Fibroblast of the aortic adventitia (primary cell): ENCODE measurements around the gene FBXL20. TPM values are rescaled to one million over a fixed set of nuclear protein-coding genes. Genes with fewer than 3 reads are reported as not detected.
"Not testable (repeated sequence)": the region's sequence is repeated elsewhere in the genome, so short reads cannot be mapped to it uniquely, and the experiment has no call there.

Experiments used
- DNase-seq: peaks from one replicate; pipeline ENCODE4 v3.0.0-alpha.2; 2010; ENCODE audit warnings: low read depth
- H3K4me3 ChIP-seq: 2 replicates; pipeline ENCODE4 v1.5.1; 2011; ENCODE audit warnings: low read depth, mild to moderate bottlenecking, control low read depth, low read length, moderate library complexity
- total RNA-seq: library from RNA; depleted of rRNA; stranded (reverse); fragments of >200 nt; gene quantifications from 2 replicates; pipeline ENCODE4 v1.2.3, GENCODE V29; 2012; ENCODE audit warnings: low replicate concordance
- TF ChIP-seq, protein P1 (sequence below): IDR thresholded peaks from 2 replicates; pipeline ENCODE4 v1.5.1; 2011; ENCODE audit warnings: mild to moderate bottlenecking, low read length, control low read depth, inconsistent platforms; ENCODE audit not compliant: insufficient read depth

FBXL20 gene
- total RNA-seq, 1 donor = 19.4 TPM

DNA sequence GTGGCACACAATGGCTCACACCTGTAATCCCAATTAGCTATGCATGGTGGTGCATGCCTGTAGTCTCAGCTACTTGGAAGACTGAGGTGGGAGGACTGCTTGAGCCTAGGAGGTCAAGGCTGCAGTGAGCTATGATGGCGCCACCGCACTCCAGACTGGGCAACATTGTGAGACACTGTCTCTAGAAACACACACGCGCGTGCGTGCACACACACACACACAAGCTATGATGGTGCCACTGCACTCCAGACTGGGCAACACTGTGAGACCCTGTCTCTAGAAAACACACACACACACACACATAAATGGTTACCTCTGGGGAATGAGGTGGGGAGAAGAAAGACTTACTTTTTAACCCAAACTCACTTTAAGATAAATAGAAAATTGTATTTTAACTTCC, 16.4 kb downstream of the FBXL20 start:
- no peak overlapping the region for H3K4me3 ChIP-seq
- no peak for DNase-seq
- TF ChIP-seq, protein P1, sequence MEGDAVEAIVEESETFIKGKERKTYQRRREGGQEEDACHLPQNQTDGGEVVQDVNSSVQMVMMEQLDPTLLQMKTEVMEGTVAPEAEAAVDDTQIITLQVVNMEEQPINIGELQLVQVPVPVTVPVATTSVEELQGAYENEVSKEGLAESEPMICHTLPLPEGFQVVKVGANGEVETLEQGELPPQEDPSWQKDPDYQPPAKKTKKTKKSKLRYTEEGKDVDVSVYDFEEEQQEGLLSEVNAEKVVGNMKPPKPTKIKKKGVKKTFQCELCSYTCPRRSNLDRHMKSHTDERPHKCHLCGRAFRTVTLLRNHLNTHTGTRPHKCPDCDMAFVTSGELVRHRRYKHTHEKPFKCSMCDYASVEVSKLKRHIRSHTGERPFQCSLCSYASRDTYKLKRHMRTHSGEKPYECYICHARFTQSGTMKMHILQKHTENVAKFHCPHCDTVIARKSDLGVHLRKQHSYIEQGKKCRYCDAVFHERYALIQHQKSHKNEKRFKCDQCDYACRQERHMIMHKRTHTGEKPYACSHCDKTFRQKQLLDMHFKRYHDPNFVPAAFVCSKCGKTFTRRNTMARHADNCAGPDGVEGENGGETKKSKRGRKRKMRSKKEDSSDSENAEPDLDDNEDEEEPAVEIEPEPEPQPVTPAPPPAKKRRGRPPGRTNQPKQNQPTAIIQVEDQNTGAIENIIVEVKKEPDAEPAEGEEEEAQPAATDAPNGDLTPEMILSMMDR = no peak

DNA sequence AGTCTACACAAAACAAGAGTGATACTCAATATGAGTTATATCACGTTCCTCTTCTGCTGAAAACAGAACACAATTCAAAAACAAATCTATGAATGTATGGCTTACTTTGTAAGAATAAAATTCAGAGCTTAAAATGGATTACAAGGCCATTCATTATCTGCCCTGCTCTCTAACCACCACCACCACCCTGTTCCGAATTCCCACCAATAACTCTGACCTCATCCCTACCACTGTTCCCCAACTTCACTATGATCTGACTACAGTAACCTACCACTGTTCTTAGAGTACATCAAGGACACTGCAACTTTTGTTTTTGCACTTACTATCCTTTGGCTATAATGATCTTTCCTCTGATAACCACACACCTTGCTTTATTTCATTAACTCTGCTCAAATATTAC, 21.3 kb downstream of the FBXL20 start:
- no peak for DNase-seq
- H3K4me3 ChIP-seq = no peak overlapping the region
- TF ChIP-seq, protein P1 = no peak

DNA sequence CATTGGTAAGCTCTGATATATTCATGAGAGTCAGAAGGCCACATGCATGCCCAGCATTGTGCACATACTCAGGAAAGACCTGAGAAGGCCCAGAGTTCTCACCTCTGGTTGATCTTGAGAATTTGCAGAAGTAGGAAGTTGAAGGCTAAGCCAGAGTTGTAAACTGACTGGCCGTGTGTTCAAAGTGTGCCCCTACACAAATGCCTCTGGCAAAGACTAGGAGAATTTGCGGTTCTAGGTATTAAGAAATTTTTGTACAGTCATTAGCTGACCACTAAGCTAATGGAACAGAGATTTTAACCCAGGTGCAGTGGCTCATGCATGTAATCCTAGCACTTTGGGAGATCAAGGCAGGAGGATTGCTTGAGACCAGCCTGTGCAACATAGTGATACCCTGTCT, 25.0 kb downstream of the FBXL20 start:
- no peak overlapping the region for H3K4me3 ChIP-seq
- TF ChIP-seq, protein P1 = no peak
- no peak for DNase-seq

DNA sequence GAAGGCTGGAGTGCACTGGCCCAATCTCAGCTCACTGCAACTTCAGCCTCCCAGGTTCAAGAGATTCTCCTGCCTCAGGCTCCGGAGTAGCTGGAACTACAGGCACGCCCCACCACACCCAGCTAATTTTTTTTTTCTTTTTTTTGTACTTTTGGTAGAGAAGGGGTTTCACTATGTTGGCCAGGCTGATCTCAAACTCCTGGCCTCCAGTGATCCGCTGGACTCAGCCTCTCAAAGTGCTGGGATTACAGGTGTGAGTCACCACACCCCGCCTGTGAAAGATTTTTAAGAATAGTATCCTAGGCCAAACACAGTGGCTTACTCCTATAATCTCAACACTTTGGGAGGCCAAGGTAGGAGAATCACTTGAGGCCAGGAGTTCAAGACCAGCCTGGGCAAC, 33.6 kb downstream of the FBXL20 start:
- DNase-seq, H3K4me3 ChIP-seq: not testable (repeated sequence)

DNA sequence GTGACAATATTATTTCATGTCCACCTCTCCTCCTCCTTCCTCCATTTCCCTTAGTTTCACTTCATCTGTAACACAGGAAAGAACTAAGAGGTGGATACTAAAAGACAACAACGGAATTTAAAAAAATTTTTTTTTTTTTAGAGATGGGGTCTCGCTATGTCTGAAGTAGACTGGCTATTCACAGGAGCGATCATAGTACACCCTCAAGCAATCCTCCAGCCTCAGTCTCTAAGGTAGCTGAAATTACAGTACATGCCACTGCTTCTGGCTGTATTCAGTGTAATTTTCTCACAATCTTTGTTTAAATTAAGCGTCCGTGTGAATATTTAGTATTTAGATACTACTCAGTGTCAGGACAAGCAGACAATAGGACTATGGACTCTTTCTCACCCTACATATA, 35.6 kb downstream of the FBXL20 start:
- peak overlapping the region; percentile 39 for H3K4me3 ChIP-seq
- DNase-seq = no peak
- TF ChIP-seq, protein P1 = no peak

DNA sequence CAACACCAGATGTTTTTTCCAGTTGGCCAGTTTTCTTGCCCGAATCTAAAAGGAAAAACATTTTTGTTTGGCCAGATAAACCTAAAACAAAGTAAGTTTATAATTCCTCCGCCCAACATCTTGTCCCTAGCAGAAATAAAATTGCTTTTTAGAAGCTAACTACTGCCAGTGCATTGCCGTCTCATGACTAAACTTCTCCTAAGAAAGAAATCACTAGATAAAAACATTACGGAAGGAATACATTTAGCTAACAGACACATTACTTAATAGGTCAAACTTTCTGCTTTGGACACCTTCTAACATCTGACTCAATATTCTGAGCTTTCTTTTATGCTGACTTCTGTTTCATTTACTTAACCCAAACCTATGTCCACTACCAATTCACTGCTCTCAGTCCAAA, 36.2 kb downstream of the FBXL20 start:
- TF ChIP-seq, protein P1 = no peak
- H3K4me3 ChIP-seq = peak overlapping the region; percentile 39
- DNase-seq = peak; percentile 89

DNA sequence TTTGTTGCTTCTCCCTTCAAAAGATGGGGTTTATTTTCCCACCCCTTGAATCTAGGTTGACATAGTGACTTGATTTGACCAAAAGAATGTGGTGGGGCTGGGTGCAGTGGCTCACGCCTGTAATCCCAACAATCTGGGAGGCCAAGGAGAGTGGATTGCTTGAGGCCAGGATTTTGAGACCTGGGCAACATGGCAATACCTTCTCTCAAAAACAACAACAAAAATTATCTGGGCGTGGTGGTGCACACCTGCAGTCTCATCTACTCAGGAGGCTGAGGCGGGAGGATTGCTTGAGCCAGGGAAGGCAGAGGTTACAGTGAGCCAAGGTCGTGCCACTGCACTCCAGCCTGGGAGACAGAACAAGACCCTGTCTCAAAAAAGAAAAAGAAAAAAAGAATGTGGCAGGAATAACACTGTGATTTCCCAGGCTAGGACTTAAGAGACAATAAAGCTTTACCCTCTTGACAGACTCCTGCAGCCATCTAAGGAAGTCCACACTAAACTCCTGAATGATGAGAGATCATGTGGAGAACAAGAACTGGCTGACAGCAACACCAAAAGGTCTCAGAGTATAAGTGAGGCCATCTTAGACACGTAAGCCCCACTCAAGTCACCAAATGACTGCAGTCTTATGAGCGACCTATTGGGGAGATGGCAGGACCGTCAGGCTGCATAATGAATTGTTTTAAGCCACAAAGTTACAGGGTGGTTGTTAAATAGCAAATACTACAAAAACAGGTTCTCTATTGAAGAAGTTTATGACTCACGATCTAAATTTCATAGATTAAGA, 37.0 kb downstream of the FBXL20 start:
- DNase-seq = peak; percentile 19

More for the DNA sequence above, 37.0 kb downstream of the FBXL20 start:
- TF ChIP-seq, protein P1 = no peak
- peak overlapping the region; percentile 10 for H3K4me3 ChIP-seq
